ENCODE data around the gene GULP1.
"Not testable (repeated sequence)": the region's sequence is repeated elsewhere in the genome, so short reads cannot be mapped to it uniquely, and the experiment has no call there.

Gene GULP1, protein sequence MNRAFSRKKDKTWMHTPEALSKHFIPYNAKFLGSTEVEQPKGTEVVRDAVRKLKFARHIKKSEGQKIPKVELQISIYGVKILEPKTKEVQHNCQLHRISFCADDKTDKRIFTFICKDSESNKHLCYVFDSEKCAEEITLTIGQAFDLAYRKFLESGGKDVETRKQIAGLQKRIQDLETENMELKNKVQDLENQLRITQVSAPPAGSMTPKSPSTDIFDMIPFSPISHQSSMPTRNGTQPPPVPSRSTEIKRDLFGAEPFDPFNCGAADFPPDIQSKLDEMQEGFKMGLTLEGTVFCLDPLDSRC

GRCh38 chr2:188291617-188292347 lies at the start of gene GULP1:
GULP1 (plus strand) TSS chr2:188291874; CDS start chr2:188477703, 185,829 bp downstream.
- DNase-seq: no peak

DNA sequence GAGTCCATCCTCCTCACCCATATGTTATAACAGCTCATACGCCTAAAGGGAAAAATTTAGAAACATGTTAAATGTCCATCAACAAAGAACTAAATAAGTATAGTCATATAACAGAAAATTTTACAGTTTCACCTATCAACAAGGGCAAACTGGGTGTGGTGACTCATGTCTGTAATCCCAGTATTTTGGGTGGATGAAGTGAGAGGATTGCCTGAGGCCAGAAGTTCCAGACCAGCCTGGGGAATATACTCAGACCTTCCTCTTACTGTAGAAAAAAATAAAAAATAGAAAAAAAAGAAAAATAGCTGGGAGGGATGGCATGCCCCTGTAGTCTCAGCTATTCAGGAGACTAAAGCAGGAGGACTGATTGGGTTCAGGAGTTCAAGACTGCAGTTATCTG lies 48.3 kb upstream of the GULP1 start:
- no peak for DNase-seq

DNA sequence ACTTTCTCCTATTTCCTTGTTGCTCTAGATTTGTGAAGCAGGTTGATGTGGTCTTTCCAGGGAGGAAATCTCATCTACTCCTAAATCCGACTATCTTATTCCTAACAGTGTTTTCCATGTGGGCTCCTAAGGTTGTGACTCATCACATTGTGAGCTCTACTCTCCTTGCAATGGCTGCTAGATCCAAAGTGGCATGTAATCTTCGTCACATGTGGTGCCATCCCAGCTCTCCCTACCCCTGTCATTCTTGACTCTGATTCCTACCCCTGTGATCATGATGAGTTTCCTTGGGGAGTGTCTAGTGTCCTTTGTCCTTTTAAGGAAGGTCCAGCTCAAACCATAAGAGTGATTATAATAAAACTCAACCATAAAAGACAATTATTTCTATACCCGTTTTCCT lies 47.3 kb upstream of the GULP1 start:
- DNase-seq: no peak

DNA sequence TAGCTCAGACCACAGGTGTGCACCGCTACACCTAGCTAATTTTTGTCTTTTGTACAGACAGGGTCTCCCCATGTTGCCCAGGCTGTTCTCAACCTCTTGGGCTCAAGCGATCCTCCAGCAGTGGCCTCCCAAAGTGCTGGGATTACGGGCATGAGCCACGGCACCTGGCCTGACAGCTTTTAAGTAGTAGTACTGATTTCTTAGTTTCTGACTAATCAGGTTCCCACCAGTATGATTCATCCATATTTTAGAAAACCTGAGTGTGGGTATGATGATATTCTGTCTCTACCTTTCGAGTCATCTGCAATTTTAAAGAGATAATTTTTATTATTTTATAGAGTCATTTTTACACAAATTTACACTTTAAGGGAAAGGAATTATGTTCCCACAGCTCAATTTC lies 46.4 kb upstream of the GULP1 start:
- DNase-seq: no peak

DNA sequence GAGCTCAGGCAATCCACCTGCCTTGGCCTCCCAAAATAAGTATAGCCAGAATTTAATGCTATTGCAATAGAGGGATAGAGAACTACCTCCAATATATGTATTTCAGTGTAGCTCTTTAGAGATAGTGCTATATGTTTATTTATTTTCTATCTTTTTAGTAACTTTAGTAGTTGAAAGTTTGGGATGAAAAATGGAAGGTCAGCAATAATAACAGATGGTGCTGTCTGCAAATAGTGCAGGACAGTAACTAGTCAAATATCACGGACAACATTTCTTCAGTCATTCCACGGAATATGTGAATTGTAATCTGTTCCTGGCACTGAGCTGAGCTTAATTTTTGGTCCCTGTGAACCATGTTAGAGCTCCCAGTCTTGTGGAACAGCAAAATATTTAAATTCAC lies 43.2 kb upstream of the GULP1 start:
- no peak for DNase-seq

GRCh38 chr2:188251034-188251433 lies 40.6 kb upstream of the GULP1 start:
- DNase-seq: no peak

- DNase-seq: no peak
Observed at GRCh38 chr2:188256420-188256819, 35.3 kb upstream of the GULP1 start.

DNA sequence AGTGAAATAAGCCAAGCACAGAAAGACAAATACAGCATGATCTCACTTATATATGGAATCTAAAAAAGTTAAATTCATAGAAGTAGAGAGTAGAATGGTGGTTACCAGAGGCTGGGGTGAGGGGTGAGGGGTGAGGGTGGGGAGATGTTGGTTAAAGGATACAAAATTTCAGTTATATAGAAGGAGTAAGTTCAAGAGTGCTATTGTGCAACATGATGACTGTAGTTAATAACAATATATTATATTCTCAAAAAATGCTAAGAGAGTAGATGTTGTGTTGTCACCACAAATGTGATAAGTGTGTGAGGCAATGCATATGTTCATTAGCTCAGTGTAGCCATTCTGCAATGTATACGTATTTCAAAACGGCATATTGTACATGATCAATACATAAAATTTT lies 26.4 kb upstream of the GULP1 start:
- DNase-seq: no peak

DNA sequence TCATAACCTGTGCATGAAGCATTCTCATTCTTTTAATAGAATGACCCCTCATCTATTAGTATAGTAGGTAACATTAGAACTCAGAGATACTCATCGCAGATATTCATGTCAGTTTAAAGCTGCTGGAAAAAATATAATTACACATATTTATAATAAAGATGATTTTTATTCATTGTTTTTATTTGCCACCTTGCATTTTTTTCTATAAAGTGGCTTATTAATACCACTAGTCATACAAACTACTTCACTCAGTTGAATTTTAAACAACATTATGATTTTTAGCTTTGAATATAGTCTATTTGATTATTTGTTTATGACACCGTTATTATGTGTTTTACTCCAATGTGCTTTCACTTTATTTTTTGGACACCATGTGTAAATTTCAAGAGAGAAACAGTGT lies 23.9 kb upstream of the GULP1 start:
- DNase-seq: no peak

DNA sequence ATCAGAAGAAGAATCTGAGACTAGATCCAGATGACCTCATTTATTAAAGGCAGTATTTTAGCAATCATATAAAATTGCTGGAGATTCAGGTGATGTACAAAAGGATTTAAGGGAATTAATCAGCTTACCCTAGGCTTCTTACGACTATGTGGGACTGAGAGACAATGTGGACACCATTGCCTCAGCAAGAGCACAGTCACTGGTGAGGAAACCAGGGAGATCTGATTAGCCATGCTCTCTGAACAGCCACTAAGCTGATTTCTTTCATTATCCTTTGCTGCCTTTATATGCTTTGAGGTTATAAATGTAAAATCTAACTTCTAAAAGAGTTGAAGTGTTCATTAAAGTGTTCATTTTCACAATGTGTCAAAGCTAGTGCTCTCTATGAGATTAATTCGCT lies 22.7 kb upstream of the GULP1 start:
- no peak for DNase-seq

- DNase-seq: no peak
Observed at GRCh38 chr2:188272121-188272520, 19.6 kb upstream of the GULP1 start.

- DNase-seq: no peak
Observed at GRCh38 chr2:188274274-188274673, 17.4 kb upstream of the GULP1 start.

- no peak for DNase-seq
Observed at GRCh38 chr2:188276255-188276654, 15.4 kb upstream of the GULP1 start.

GRCh38 chr2:188277786-188278185 lies 13.9 kb upstream of the GULP1 start:
- no peak for DNase-seq

GRCh38 chr2:188278388-188279092 lies 13.1 kb upstream of the GULP1 start:
- no peak for DNase-seq

DNA sequence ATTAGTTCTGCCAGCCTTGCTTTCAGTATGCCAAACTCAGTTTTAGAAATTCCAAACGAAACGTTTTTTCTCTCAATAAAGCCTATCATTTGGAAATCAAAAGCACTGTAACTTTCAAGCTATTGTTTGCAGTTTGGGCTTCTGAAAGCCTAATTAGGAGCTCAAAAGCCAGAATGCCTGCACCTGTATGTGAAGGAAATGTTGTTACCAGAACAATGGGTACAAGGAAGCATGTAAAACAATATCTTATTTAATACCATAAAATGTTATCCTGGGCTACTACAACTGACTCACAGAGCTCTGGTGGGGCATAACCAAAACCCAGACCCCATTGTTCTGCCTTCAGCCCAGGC lies 12.6 kb upstream of the GULP1 start:
- DNase-seq: no peak

GRCh38 chr2:188280811-188281222 lies 10.9 kb upstream of the GULP1 start:
- no peak for DNase-seq

DNA sequence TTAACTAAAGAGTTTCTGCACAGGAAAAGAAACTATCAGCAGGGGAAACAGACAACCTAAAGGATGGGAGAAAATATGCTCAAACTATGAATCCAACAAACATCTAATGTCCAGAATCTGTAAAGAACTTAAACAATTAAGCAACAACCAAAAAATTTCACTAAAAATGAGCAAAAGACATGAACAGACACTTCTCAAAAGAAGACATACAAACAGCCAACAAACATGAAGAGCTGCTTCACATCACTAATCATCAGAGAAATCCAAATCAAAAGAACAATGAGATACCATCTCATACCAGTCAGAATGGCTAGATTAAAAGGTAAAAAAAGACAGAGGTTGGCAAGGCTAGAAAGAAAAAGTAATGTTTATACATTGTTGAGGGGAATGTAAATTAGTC lies 8.8 kb upstream of the GULP1 start:
- no peak for DNase-seq

DNA sequence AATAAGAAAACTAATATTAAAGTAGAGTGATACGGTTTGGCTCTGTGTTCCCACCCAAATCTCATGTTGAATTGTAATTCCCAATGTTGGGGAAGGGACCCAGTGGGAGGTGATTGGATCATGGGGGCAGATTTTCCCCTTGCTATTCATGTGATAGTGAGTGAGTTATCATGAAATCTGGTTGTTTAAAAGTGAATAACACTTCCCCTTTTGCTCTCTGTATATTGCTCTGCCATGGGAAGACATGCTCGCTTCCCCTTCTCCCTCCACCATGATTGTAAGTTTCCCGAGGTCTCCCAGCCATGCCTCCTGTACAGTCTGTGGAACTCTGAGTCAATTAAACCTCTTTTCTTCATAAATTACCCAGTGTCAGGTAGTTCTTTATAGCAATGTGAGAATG lies 7.4 kb upstream of the GULP1 start:
- DNase-seq: not testable (repeated sequence)

GRCh38 chr2:188285049-188285448 lies 6.6 kb upstream of the GULP1 start:
- DNase-seq: no peak

DNA sequence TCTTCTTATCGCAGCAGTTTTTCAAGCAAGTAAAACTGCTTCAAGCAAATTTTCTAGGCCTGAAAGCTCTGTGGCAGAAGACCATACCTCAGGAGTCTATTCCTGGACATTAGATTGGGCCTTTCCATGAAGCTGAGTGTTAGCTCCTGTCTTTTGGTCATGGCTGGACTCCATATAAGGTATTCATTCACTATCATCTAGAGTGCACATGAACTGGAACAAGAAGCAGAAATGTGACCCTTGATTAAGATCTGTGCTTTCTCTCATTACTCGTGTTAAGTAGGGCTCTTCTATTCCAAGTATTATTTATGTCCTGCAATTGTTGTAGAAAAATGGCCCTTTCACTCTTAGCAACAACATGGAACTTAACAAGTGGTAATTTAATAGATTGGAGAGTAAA lies 5.9 kb upstream of the GULP1 start:
- DNase-seq: no peak

- no peak for DNase-seq
Observed at GRCh38 chr2:188291142-188291616, 495 bp upstream of the GULP1 start.

- no peak for DNase-seq
Observed at GRCh38 chr2:188292348-188293239, 920 bp downstream of the GULP1 start.

Measured in activated CD4-positive, alpha-beta T cell treated with anti-CD3 and anti-CD28 coated beads, Interleukin-2, amount 50 U/mL, for 4 hours (primary cell).